SH-SY5Y (cell line): ENCODE data around the gene PCDH20.

Experiments used
- GATA2 ChIP-seq: IDR thresholded peaks from 2 replicates; pipeline ENCODE4 v1.6.1; 2011; ENCODE audit warnings: mild to moderate bottlenecking, low read depth, low read length
- GATA3 ChIP-seq: IDR thresholded peaks from 2 replicates; pipeline ENCODE4 v1.6.1; 2011; ENCODE audit warnings: low read depth, mild to moderate bottlenecking, low read length, moderate library complexity

DNA sequence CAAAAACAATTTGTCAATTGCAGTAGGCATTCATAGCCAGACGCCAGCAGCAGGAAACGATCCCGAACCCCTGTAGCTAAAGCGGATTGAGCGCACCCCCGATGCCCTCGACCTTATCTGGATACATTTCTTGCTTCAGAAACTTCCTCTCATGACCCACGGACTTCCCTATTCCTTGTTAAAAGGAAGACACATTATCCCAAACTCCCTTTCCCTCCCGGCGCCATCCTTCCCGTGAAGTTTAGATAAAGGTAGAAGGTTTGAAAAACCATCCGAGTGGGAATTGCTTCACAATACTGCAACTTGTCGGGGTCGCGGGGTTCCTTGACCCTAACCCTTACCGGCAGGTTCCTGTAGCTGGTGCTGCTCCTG lies 977 bp downstream of the PCDH20 start:
- no peak for TF ChIP-seq GATA2
- TF ChIP-seq GATA3 = no peak
